GM12875 (cell line): ENCODE data around the gene MCM7.

Experiments
- H3K4me3 ChIP-seq: one replicate; pipeline ENCODE4 v1.5.1; 2011; ENCODE audit warnings: low read depth, low read length, control low read depth
- TF ChIP-seq, protein P1 (sequence below): IDR thresholded peaks from 2 replicates; pipeline ENCODE4 v1.5.1; 2011; ENCODE audit warnings: low read depth, mild to moderate bottlenecking, control low read depth, inconsistent platforms, low read length, moderate library complexity, borderline replicate concordance; ENCODE audit not compliant: insufficient read depth

Gene MCM7

DNA sequence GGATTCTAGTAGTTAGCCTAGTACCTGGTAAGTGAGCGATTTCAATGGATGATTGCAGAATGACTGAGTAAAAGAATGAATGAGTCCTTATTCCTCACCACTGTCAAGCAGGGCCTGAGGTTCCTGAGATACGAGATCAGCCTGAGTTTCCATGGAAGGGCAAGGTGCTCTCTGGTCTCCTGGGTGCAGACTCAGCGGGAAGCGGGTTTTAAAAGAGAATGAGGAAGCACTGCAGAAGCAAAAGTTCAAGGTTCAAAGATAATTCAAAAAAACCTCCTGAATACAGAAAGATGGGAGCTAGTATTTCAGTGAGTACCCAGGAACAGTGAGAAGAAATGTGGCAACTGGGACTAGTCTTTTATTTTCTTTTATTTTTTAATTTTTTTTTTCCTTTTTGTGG, 24.0 kb downstream of the MCM7 start:
- no peak overlapping the region for H3K4me3 ChIP-seq
- TF ChIP-seq, protein P1, sequence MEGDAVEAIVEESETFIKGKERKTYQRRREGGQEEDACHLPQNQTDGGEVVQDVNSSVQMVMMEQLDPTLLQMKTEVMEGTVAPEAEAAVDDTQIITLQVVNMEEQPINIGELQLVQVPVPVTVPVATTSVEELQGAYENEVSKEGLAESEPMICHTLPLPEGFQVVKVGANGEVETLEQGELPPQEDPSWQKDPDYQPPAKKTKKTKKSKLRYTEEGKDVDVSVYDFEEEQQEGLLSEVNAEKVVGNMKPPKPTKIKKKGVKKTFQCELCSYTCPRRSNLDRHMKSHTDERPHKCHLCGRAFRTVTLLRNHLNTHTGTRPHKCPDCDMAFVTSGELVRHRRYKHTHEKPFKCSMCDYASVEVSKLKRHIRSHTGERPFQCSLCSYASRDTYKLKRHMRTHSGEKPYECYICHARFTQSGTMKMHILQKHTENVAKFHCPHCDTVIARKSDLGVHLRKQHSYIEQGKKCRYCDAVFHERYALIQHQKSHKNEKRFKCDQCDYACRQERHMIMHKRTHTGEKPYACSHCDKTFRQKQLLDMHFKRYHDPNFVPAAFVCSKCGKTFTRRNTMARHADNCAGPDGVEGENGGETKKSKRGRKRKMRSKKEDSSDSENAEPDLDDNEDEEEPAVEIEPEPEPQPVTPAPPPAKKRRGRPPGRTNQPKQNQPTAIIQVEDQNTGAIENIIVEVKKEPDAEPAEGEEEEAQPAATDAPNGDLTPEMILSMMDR, result no peak

GRCh38 chr7:100075418-100075817, 25.8 kb downstream of the MCM7 start:
- TF ChIP-seq, protein P1, result no peak

GRCh38 chr7:100074841-100075240, 26.4 kb downstream of the MCM7 start:
- TF ChIP-seq, protein P1, result no peak

More at GRCh38 chr7:100075418-100075817, 25.8 kb downstream of the MCM7 start:
- no peak overlapping the region for H3K4me3 ChIP-seq

DNA sequence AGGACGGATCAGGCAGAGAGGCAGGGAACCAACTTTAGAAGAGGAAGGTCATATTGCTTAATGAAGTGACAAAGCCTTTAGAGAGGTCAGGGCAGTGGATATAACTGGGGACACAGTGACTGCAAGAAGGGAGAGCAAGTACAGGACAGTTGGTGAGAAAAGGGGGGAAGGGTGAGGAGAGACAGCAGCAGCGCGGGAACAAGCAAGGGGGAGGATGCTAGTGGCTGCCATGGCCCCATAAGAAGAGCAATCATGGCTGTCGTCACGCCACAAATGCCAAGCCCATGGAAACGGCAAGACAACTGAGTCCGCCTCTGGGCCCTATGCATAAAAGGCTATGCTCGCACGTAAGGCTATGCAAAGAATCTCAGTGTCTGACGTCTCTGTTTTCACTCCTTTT, 28.7 kb downstream of the MCM7 start:
- TF ChIP-seq, protein P1, result no peak

More at GRCh38 chr7:100074841-100075240, 26.4 kb downstream of the MCM7 start:
- no peak overlapping the region for H3K4me3 ChIP-seq

GRCh38 chr7:100071018-100071723, 30.0 kb downstream of the MCM7 start:
- TF ChIP-seq, protein P1, result no peak
- no peak overlapping the region for H3K4me3 ChIP-seq

More for the DNA sequence above, 28.7 kb downstream of the MCM7 start:
- H3K4me3 ChIP-seq, result no peak overlapping the region

GRCh38 chr7:100069991-100070390, 31.2 kb downstream of the MCM7 start:
- H3K4me3 ChIP-seq, result no peak overlapping the region

More at GRCh38 chr7:100069991-100070390, 31.2 kb downstream of the MCM7 start:
- TF ChIP-seq, protein P1, result no peak
